SK-N-SH treated with all-trans-retinoic acid at 6 μM for 48 hours (cell line): ENCODE results near the gene DNMT3L.

ENCODE experiments used
- ATAC-seq: fragments of 200-7000 bp; cut with Tn5 transposase; 3 replicates; pipeline ENCODE4 v1.9.1; 2020; ENCODE audit warnings: mild to moderate bottlenecking, moderate library complexity
- ARNTL ChIP-seq: fragments of 450-650 bp; formaldehyde crosslinking; IDR thresholded peaks from 2 replicates; pipeline ENCODE4 v1.5.0; 2020; ENCODE audit warnings: low read depth, mild to moderate bottlenecking, moderate library complexity, borderline replicate concordance
- BACH2 ChIP-seq: fragments of 250-450 bp; sonication (Bioruptor Pico); IDR thresholded peaks from 2 replicates; pipeline ENCODE4 v1.9.0; 2021; ENCODE audit warnings: mild to moderate bottlenecking, borderline replicate concordance
- ESRRG ChIP-seq: fragments of 250-450 bp; sonication (Bioruptor Pico); IDR thresholded peaks from 2 replicates; pipeline ENCODE4 v1.6.1; 2021; ENCODE audit warnings: mild to moderate bottlenecking
- GLIS3 ChIP-seq: fragments of 250-450 bp; sonication (Bioruptor Pico); IDR thresholded peaks from 2 replicates; pipeline ENCODE4 v1.5.0; 2020; ENCODE audit warnings: mild to moderate bottlenecking, moderate library complexity
- ISL1 ChIP-seq: fragments of 250-450 bp; sonication (Bioruptor Pico); IDR thresholded peaks from 2 replicates; pipeline ENCODE4 v2.1.2; 2022; ENCODE audit warnings: mild to moderate bottlenecking, moderate library complexity
- OSR1 ChIP-seq: fragments of 250-450 bp; sonication (Bioruptor Pico); IDR thresholded peaks from 2 replicates; pipeline ENCODE4 v1.8.0; 2022; ENCODE audit warnings: moderate library complexity, mild to moderate bottlenecking, inconsistent platforms
- POU6F1 ChIP-seq: fragments of 250-450 bp; sonication (Bioruptor Pico); IDR thresholded peaks from 2 replicates; pipeline ENCODE4 v1.8.0; 2021; ENCODE audit warnings: low read depth, mild to moderate bottlenecking, moderate library complexity, borderline replicate concordance
- PPARA ChIP-seq: fragments of 250-450 bp; sonication (Bioruptor Pico); IDR thresholded peaks from 2 replicates; pipeline ENCODE4 v1.5.0; 2020; ENCODE audit warnings: mild to moderate bottlenecking, borderline replicate concordance
- RARB ChIP-seq: fragments of 250-450 bp; sonication (Bioruptor Pico); IDR thresholded peaks from 2 replicates; pipeline ENCODE4 v1.8.0; 2021; ENCODE audit warnings: mild to moderate bottlenecking, moderate library complexity
- SNAI2 ChIP-seq: fragments of 250-450 bp; sonication (Bioruptor Pico); IDR thresholded peaks from 2 replicates; pipeline ENCODE4 v1.5.0; 2020; ENCODE audit warnings: mild to moderate bottlenecking, moderate library complexity
- TCF4 ChIP-seq: fragments of 250-450 bp; sonication (Bioruptor Pico); IDR thresholded peaks from 2 replicates; pipeline ENCODE4 v1.8.0; 2021; ENCODE audit warnings: mild to moderate bottlenecking, moderate library complexity, borderline replicate concordance
- TOX ChIP-seq: fragments of 250-450 bp; sonication (Bioruptor Pico); IDR thresholded peaks from 2 replicates; pipeline ENCODE4 v1.8.0; 2021; ENCODE audit warnings: mild to moderate bottlenecking, moderate library complexity, borderline replicate concordance
- ZC3H10 ChIP-seq: fragments of 250-450 bp; sonication (Bioruptor Pico); IDR thresholded peaks from 2 replicates; pipeline ENCODE4 v1.5.1; 2021; ENCODE audit warnings: mild to moderate bottlenecking, moderate library complexity
- ZFP3 ChIP-seq: fragments of 250-450 bp; sonication (Bioruptor Pico); IDR thresholded peaks from 2 replicates; pipeline ENCODE4 v1.5.0; 2020; ENCODE audit warnings: mild to moderate bottlenecking, moderate library complexity
- ZFP30 ChIP-seq: fragments of 450-650 bp; formaldehyde crosslinking; IDR thresholded peaks from 2 replicates; pipeline ENCODE4 v1.5.0; 2022; ENCODE audit warnings: mild to moderate bottlenecking, moderate library complexity
- ZNF565 ChIP-seq: fragments of 450-650 bp; formaldehyde crosslinking; conservative IDR thresholded peaks from 2 replicates; pipeline ENCODE4 v1.5.0; 2020; ENCODE audit warnings: low read depth, mild to moderate bottlenecking, moderate library complexity
- ZNF70 ChIP-seq: fragments of 450-650 bp; formaldehyde crosslinking; IDR thresholded peaks from 2 replicates; pipeline ENCODE4 v1.5.0; 2020; ENCODE audit warnings: mild to moderate bottlenecking, moderate library complexity
- TF ChIP-seq, protein P1 (sequence below): fragments of 250-450 bp; sonication (Bioruptor Pico); IDR thresholded peaks from 2 replicates; pipeline ENCODE4 v1.5.0; 2020; ENCODE audit warnings: mild to moderate bottlenecking, moderate library complexity
- TF ChIP-seq, protein P2 (sequence below): fragments of 250-450 bp; sonication (Bioruptor Pico); IDR thresholded peaks from 2 replicates; pipeline ENCODE4 v1.5.1; 2020; ENCODE audit warnings: low read depth, mild to moderate bottlenecking, moderate library complexity

The DNMT3L gene

DNA sequence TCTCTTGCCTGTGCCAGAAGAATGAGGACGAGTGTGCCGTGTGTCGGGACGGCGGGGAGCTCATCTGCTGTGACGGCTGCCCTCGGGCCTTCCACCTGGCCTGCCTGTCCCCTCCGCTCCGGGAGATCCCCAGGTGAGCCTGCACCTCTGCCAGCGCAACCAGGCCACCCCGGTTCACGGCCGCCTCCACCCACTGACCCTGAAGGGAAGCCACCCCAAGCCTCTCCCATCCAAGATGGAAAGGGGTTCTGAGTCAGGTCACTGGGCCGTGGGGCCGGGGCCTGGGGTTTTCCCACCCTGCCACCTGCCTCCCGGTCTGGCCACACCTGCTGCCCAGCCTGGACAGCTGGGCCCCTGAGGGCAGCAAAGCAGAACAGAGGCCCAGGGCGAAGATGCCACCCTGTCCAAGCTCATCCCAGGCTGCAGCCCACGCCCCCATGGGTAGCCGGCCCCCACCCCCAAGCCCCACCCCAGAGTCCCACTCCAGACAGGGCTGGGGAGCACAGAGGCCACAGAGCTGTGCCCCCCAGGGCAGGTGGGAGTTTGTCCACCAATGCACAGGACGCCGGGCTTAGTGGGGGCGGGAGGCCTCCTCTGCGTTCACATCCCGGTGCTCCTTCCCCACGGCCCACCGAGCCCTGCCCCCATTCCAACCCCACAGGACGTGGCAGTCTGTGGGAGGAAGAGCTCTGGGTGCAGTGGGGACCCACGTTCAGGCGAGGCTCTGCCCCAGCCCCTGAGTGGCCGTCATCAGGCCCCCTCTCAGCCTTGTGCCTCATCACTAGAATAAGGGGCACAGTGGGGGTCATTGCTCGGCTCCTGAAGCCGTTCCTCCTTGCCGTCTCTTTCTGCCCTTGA, 29.6 kb upstream of the DNMT3L start:
- TF ChIP-seq ZFP3 (no peak), PPARA (CRISPR knock-in tag) (no peak), TOX (CRISPR knock-in tag) (no peak)
- TF ChIP-seq, all 23 proteins: peak for 0
- no peak for ATAC-seq

GRCh38 chr21:44290327-44291077, 28.8 kb upstream of the DNMT3L start:
- ATAC-seq, result no peak

GRCh38 chr21:44289381-44290010, 27.8 kb upstream of the DNMT3L start:
- ATAC-seq, result no peak
- no peak for TF ChIP-seq TCF4 (CRISPR knock-in tag)
- no peak for TF ChIP-seq GLIS3
- no peak for TF ChIP-seq ZFP3
- no peak for TF ChIP-seq ZNF565 (CRISPR knock-in tag)
- no peak for TF ChIP-seq ARNTL
- TF ChIP-seq, protein P1, sequence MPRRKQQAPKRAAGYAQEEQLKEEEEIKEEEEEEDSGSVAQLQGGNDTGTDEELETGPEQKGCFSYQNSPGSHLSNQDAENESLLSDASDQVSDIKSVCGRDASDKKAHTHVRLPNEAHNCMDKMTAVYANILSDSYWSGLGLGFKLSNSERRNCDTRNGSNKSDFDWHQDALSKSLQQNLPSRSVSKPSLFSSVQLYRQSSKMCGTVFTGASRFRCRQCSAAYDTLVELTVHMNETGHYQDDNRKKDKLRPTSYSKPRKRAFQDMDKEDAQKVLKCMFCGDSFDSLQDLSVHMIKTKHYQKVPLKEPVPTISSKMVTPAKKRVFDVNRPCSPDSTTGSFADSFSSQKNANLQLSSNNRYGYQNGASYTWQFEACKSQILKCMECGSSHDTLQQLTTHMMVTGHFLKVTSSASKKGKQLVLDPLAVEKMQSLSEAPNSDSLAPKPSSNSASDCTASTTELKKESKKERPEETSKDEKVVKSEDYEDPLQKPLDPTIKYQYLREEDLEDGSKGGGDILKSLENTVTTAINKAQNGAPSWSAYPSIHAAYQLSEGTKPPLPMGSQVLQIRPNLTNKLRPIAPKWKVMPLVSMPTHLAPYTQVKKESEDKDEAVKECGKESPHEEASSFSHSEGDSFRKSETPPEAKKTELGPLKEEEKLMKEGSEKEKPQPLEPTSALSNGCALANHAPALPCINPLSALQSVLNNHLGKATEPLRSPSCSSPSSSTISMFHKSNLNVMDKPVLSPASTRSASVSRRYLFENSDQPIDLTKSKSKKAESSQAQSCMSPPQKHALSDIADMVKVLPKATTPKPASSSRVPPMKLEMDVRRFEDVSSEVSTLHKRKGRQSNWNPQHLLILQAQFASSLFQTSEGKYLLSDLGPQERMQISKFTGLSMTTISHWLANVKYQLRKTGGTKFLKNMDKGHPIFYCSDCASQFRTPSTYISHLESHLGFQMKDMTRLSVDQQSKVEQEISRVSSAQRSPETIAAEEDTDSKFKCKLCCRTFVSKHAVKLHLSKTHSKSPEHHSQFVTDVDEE, result no peak
- TF ChIP-seq ISL1 (CRISPR knock-in tag), result no peak
- no peak for TF ChIP-seq PPARA (CRISPR knock-in tag)
- TF ChIP-seq TOX (CRISPR knock-in tag), result no peak
- TF ChIP-seq, protein P2, sequence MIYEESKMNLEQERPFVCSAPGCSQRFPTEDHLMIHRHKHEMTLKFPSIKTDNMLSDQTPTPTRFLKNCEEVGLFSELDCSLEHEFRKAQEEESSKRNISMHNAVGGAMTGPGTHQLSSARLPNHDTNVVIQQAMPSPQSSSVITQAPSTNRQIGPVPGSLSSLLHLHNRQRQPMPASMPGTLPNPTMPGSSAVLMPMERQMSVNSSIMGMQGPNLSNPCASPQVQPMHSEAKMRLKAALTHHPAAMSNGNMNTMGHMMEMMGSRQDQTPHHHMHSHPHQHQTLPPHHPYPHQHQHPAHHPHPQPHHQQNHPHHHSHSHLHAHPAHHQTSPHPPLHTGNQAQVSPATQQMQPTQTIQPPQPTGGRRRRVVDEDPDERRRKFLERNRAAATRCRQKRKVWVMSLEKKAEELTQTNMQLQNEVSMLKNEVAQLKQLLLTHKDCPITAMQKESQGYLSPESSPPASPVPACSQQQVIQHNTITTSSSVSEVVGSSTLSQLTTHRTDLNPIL (CRISPR knock-in tag), result no peak
- no peak for TF ChIP-seq ESRRG (CRISPR knock-in tag)
- no peak for TF ChIP-seq POU6F1 (CRISPR knock-in tag)

More at GRCh38 chr21:44290327-44291077, 28.8 kb upstream of the DNMT3L start:
- no peak for TF ChIP-seq ZNF70 (CRISPR knock-in tag)
- no peak for TF ChIP-seq ZNF565 (CRISPR knock-in tag)
- TF ChIP-seq TCF4 (CRISPR knock-in tag), result no peak
- TF ChIP-seq OSR1 (CRISPR knock-in tag), result no peak
- TF ChIP-seq POU6F1 (CRISPR knock-in tag), result no peak
- no peak for TF ChIP-seq BACH2 (CRISPR knock-in tag)
- no peak for TF ChIP-seq TOX (CRISPR knock-in tag)
- TF ChIP-seq ZFP30, result no peak
- no peak for TF ChIP-seq ZFP3
- no peak for TF ChIP-seq ZC3H10
- no peak for TF ChIP-seq RARB (CRISPR knock-in tag)
- TF ChIP-seq SNAI2 (CRISPR knock-in tag), result no peak
